Measurements from ENCODE around the gene RHBG. TPM values are rescaled to one million over a fixed set of nuclear protein-coding genes. Genes with fewer than 3 reads are reported as not detected.

Gene RHBG
- total and polyA plus RNA-seq, 2 experiments from 2014 or later, result 1.2 to 1.6 TPM

GRCh38 chr1:156384658-156385057 lies 15.6 kb downstream of the RHBG start:
- Histone ChIP-seq H3K4me3 (no peak overlapping the region), H3F3A (replicated peaks; ENCODE audit: low read depth) (peaks cover 25% of the 10 kb centered on the region), H2AFZ (no peak overlapping the region), H3K4me1 (ENCODE audit: insufficient read depth) (peaks cover 22% of the 10 kb centered on the region), H3K4me2 (no peak overlapping the region), H3K79me2 (replicated peaks; ENCODE audit: insufficient read depth) (no peaks in the 10 kb centered on the region), H4K20me1 (replicated peaks; ENCODE audit: insufficient read depth) (no peaks in the 10 kb centered on the region), H3K9me2 (ENCODE audit: insufficient read depth) (no peaks in the 10 kb centered on the region), H3K27ac (ENCODE audit: low read depth) (no peak overlapping the region), H3K27me3 (ENCODE audit: insufficient read depth) (peaks cover 40% of the 10 kb centered on the region), H3K36me3 (ENCODE audit: insufficient read depth) (no peaks in the 10 kb centered on the region)
- DNase-seq (ENCODE audit: low spot score), result no peak
- ATAC-seq, result no peak
- TF ChIP-seq ZNF462 (CRISPR knock-in tag; IDR thresholded peaks at IDR 0.05), result no peak
- no peak for TF ChIP-seq REST (IDR thresholded peaks at IDR 0.05; ENCODE audit: unreplicated experiment)
- TF ChIP-seq ETS1 (IDR thresholded peaks at IDR 0.05), result no peak
- TF ChIP-seq ZNF114 (CRISPR knock-in tag; IDR thresholded peaks at IDR 0.05), result no peak
- no peak for TF ChIP-seq CTCF (conservative IDR thresholded peaks at IDR 0.05; ENCODE audit: low read depth in 2 of 2)
- TF ChIP-seq STAT1 (IDR thresholded peaks at IDR 0.05; ENCODE audit: unreplicated experiment), result no peak
- no peak for TF ChIP-seq EZH2 (IDR thresholded peaks at IDR 0.05; ENCODE audit: low read depth, unreplicated experiment)
- TF ChIP-seq ZNF331 (CRISPR knock-in tag; IDR thresholded peaks at IDR 0.05; ENCODE audit: low read depth), result no peak
- no peak for TF ChIP-seq POLR2AphosphoS5 (IDR thresholded peaks at IDR 0.05; ENCODE audit: low read depth)
- no peak for TF ChIP-seq JUNB (IDR thresholded peaks at IDR 0.05; ENCODE audit: unreplicated experiment)
- TF ChIP-seq CREB1 (CRISPR knock-in tag; IDR thresholded peaks at IDR 0.05; ENCODE audit: low read depth), result no peak
- no peak for TF ChIP-seq NANOG (IDR thresholded peaks at IDR 0.05; ENCODE audit: borderline replicate concordance)
- no peak for TF ChIP-seq EZH2phosphoT487 (IDR thresholded peaks at IDR 0.05; ENCODE audit: unreplicated experiment)
- Mint-ChIP-seq H3K4me3 (no peak overlapping the region), H3K27ac (no peak overlapping the region), H3K36me3 (ENCODE audit: low read depth) (no peaks in the 10 kb centered on the region), H3K4me1 (peaks cover 26% of the 10 kb centered on the region), H3K27me3 (ENCODE audit: insufficient read depth, low read depth, poor library complexity) (peaks cover 53% of the 10 kb centered on the region), H3K9me3 (no peaks in the 10 kb centered on the region)

All from GM23338 (cell line).